ENCODE measurements around the gene SNORC.

Gene SNORC

GRCh38 chr2:232866104-232866503, 4.0 kb upstream of the SNORC start:
- no peak for DNase-seq (ENCODE audit: extremely low read depth, insufficient read length)
- no peaks in the 10 kb centered on the region for H3K27me3 ChIP-seq (replicated peaks; ENCODE audit: control insufficient read depth, insufficient read depth, low read length)
- no peaks in the 10 kb centered on the region; the same call in 1 of the 2 replicates for H3K36me3 ChIP-seq (ENCODE audit: control insufficient read depth, insufficient read depth, low read length)
- TF ChIP-seq CTCF (IDR thresholded peaks at IDR 0.05; ENCODE audit: insufficient read depth, low read length, poor library complexity, severe bottlenecking), result no peak
- no peak overlapping the region for H3K4me3 ChIP-seq (replicated peaks; ENCODE audit: low read depth, low read length)

GRCh38 chr2:232869138-232870017, 686 bp upstream of the SNORC start:
- no peak for TF ChIP-seq CTCF (IDR thresholded peaks at IDR 0.05; ENCODE audit: insufficient read depth, low read length, poor library complexity, severe bottlenecking)
- no peak for DNase-seq (ENCODE audit: extremely low read depth, insufficient read length)
- Histone ChIP-seq H3K4me3 (replicated peaks; ENCODE audit: low read depth, low read length) (no peak overlapping the region), H3K36me3 (ENCODE audit: control insufficient read depth, insufficient read depth, low read length) (no peaks in the 10 kb centered on the region; the same call in 1 of the 2 replicates), H3K27me3 (replicated peaks; ENCODE audit: control insufficient read depth, insufficient read depth, low read length) (no peaks in the 10 kb centered on the region)

- no peak for TF ChIP-seq CTCF (IDR thresholded peaks at IDR 0.05; ENCODE audit: insufficient read depth, low read length, poor library complexity, severe bottlenecking)
- Histone ChIP-seq H3K4me3 (replicated peaks; ENCODE audit: low read depth, low read length) (no peak overlapping the region), H3K27me3 (replicated peaks; ENCODE audit: control insufficient read depth, insufficient read depth, low read length) (no peaks in the 10 kb centered on the region), H3K36me3 (ENCODE audit: control insufficient read depth, insufficient read depth, low read length) (no peaks in the 10 kb centered on the region; the same call in 1 of the 2 replicates)
- no peak for DNase-seq (ENCODE audit: extremely low read depth, insufficient read length)
Observed at GRCh38 chr2:232870766-232871371, 805 bp downstream of the SNORC start.

- TF ChIP-seq CTCF (IDR thresholded peaks at IDR 0.05; ENCODE audit: insufficient read depth, low read length, poor library complexity, severe bottlenecking), result no peak
- Histone ChIP-seq H3K36me3 (ENCODE audit: control insufficient read depth, insufficient read depth, low read length) (no peaks in the 10 kb centered on the region; the same call in 1 of the 2 replicates), H3K27me3 (replicated peaks; ENCODE audit: control insufficient read depth, insufficient read depth, low read length) (no peaks in the 10 kb centered on the region), H3K4me3 (replicated peaks; ENCODE audit: low read depth, low read length) (no peak overlapping the region)
- no peak for DNase-seq (ENCODE audit: extremely low read depth, insufficient read length)
Observed at GRCh38 chr2:232871418-232871834, 1.4 kb downstream of the SNORC start.

- Histone ChIP-seq H3K4me3 (replicated peaks; ENCODE audit: low read depth, low read length) (no peak overlapping the region), H3K27me3 (replicated peaks; ENCODE audit: control insufficient read depth, insufficient read depth, low read length) (no peaks in the 10 kb centered on the region), H3K36me3 (ENCODE audit: control insufficient read depth, insufficient read depth, low read length) (no peaks in the 10 kb centered on the region; the same call in 1 of the 2 replicates)
- TF ChIP-seq CTCF (IDR thresholded peaks at IDR 0.05; ENCODE audit: insufficient read depth, low read length, poor library complexity, severe bottlenecking), result no peak
- no peak for DNase-seq (ENCODE audit: extremely low read depth, insufficient read length)
Observed at GRCh38 chr2:232871835-232872736, 2.0 kb downstream of the SNORC start.

All from GM06990 (cell line).